Measurements from ENCODE around the gene STARD13. TPM values are rescaled to one million over a fixed set of nuclear protein-coding genes. Genes with fewer than 3 reads are reported as not detected.

STARD13 gene
- total RNA-seq, 4 donors from 2014 or later = 52.0 to 114 (median 89.2) TPM

- DNase-seq = no peak
- peaks cover 17 to 54% of the 10 kb centered on the region in 2 donors for H3K4me1 ChIP-seq
- no peaks in the 10 kb centered on the region for H3K9me3 ChIP-seq
- no peaks in the 10 kb centered on the region for H3K27me3 ChIP-seq
- no peak overlapping the region for H3K4me3 ChIP-seq (replicated peaks in 1 of 3)
- TF ChIP-seq CTCF (IDR thresholded peaks at IDR 0.05) = no peak
- H3K36me3 ChIP-seq = no peaks in the 10 kb centered on the region
- intact Hi-C loops (cut with DNase I) = no loop called here
- WGBS, 2 donors = 58 to 77% methylated on average over 4 of the region's 4 CpGs
- H3K27ac ChIP-seq = peak overlapping the region in 2 of 3 donors; percentile 38 to 49
Measured at GRCh38 chr13:33188093-33188882, 97.3 kb downstream of the STARD13 start.

- intact Hi-C loops (cut with DNase I) = no loop called here
- no peak for TF ChIP-seq POLR2A (IDR thresholded peaks at IDR 0.05)
- no peak for TF ChIP-seq CTCF (IDR thresholded peaks at IDR 0.05)
- H3K4me1 ChIP-seq = peaks cover 9 to 50% of the 10 kb centered on the region in 2 donors
Measured at GRCh38 chr13:33186861-33187291, 98.7 kb downstream of the STARD13 start.

GRCh38 chr13:33185853-33186252 is 99.7 kb downstream of the STARD13 start:
- WGBS, 2 donors = 77 to 78% methylated on average over 6 of the region's 6 CpGs
- no peaks in the 10 kb centered on the region for H3K36me3 ChIP-seq
- DNase-seq = no peak
- H3K4me1 ChIP-seq = peaks cover 0 to 48% of the 10 kb centered on the region in 2 donors
- no peaks in the 10 kb centered on the region for H3K27me3 ChIP-seq
- intact Hi-C loops (cut with DNase I) = no loop called here
- TF ChIP-seq POLR2A (IDR thresholded peaks at IDR 0.05) (no peak), CTCF (IDR thresholded peaks at IDR 0.05) (no peak)
- no peak overlapping the region for H3K4me3 ChIP-seq (replicated peaks in 1 of 3)
- peak overlapping the region in 2 of 3 donors; percentile 42 to 48 for H3K27ac ChIP-seq
- H3K9me3 ChIP-seq = no peaks in the 10 kb centered on the region

More at GRCh38 chr13:33186861-33187291, 98.7 kb downstream of the STARD13 start:
- peak overlapping the region in 2 of 3 donors; percentile 42 to 48 for H3K27ac ChIP-seq
- no peaks in the 10 kb centered on the region for H3K9me3 ChIP-seq
- H3K4me3 ChIP-seq (replicated peaks in 1 of 3) = no peak overlapping the region
- H3K36me3 ChIP-seq = no peaks in the 10 kb centered on the region
- DNase-seq = no peak
- no peaks in the 10 kb centered on the region for H3K27me3 ChIP-seq
- WGBS, 2 donors = 56 to 60% methylated on average over 8 of the region's 8 CpGs

- no peaks in the 10 kb centered on the region for H3K9me3 ChIP-seq
- 84 to 86% methylated on average over 2 of the region's 2 CpGs for WGBS, 2 donors
- H3K36me3 ChIP-seq = no peaks in the 10 kb centered on the region
- no peak overlapping the region for H3K27ac ChIP-seq
- no peaks in the 10 kb centered on the region for H3K27me3 ChIP-seq
- intact Hi-C loops (cut with DNase I) = no loop called here
- H3K4me3 ChIP-seq (replicated peaks in 1 of 3) = no peak overlapping the region
- no peak for TF ChIP-seq POLR2A (IDR thresholded peaks at IDR 0.05)
- no peak for TF ChIP-seq CTCF (IDR thresholded peaks at IDR 0.05)
- peaks cover 5 to 49% of the 10 kb centered on the region in 2 donors for H3K4me1 ChIP-seq
- no peak for DNase-seq
Measured at GRCh38 chr13:33184530-33184929, 101.0 kb downstream of the STARD13 start.

GRCh38 chr13:33184112-33184490 is 101.5 kb downstream of the STARD13 start:
- Histone ChIP-seq H3K9me3 (no peaks in the 10 kb centered on the region), H3K4me3 (replicated peaks in 1 of 3) (no peak overlapping the region), H3K27me3 (no peaks in the 10 kb centered on the region), H3K36me3 (no peaks in the 10 kb centered on the region), H3K4me1 (peaks cover 9 to 47% of the 10 kb centered on the region in 2 donors), H3K27ac (no peak overlapping the region)
- DNase-seq = no peak
- intact Hi-C loops (cut with DNase I) = no loop called here
- WGBS, 2 donors = 78 to 79% methylated on average over 2 of the region's 2 CpGs
- TF ChIP-seq CTCF (IDR thresholded peaks at IDR 0.05) (no peak), POLR2A (IDR thresholded peaks at IDR 0.05) (no peak)
